Right ventricle myocardium inferior (tissue), 1 donor: ENCODE results near the gene PHEX. TPM values are rescaled to one million over a fixed set of nuclear protein-coding genes. Genes with fewer than 3 reads are reported as not detected.
A peak's percentile ranks its signal among the peaks of the same experiment; 100 is the strongest.

Experiments used
- ATAC-seq: fragments of 200-7000 bp; cut with Tn5 transposase; one replicate; pipeline ENCODE4 v1.9.1; 2020; ENCODE audit warnings: mild to moderate bottlenecking, moderate library complexity
- DNase-seq: peaks from one replicate; pipeline ENCODE4 v3.0.0; 2021; ENCODE audit errors: missing footprints
- intact Hi-C: fragments of 100-400 bp; cut with DNase I; formaldehyde crosslinking; loops from one replicate; pipeline ENCODE4 v1.11.0; 2022
- long read RNA-seq: library from polyadenylated mRNA; unstranded; transcript quantifications from one replicate; pipeline ENCODE4 v2.0.0, GENCODE V29; 2021
- total RNA-seq: library from RNA; stranded (reverse); fragmentation: NEBNext Ultra II Directional; extraction: Animal tissue kit (Norgen Biotek cat#: 25700); gene quantifications from one replicate; pipeline ENCODE4 v1.2.1, GENCODE V29; 2021
- donor health status: DM: no; HTN: yes; CAD: no; lungs with severe emphysema.

Gene PHEX
- 0.08 TPM for total RNA-seq
- long read RNA-seq, result 0 reads

GRCh38 chrX:22032084-22032483, at the start of gene PHEX:
TSS of gene PHEX (plus strand) at chrX:22032325. CDS start at chrX:22033006, 681 bp downstream.
- DNase-seq, result no peak
- intact Hi-C loops, result no loop called here
- no peak for ATAC-seq

GRCh38 chrX:21985332-21985777, 46.8 kb upstream of the PHEX start:
- ATAC-seq (peak; percentile 81), DNase-seq (no peak)
- intact Hi-C loops, result loop anchor here (5.0 to 10.0 kb wide), 2 partner anchors 1569 to 1632 kb away; no protein-coding TSS in a partner anchor

- no peak for ATAC-seq
- DNase-seq, result no peak
- intact Hi-C loops, result loop anchor here (5.0 to 10.0 kb wide), 2 partner anchors 1568 to 1631 kb away; no protein-coding TSS in a partner anchor
These were observed 45.5 kb upstream of the PHEX start for GRCh38 chrX:21986596-21986995.

- no peak for DNase-seq
- ATAC-seq, result no peak
- intact Hi-C loops, result loop anchor here (5.0 to 10.0 kb wide), 2 partner anchors 1565 to 1628 kb away; no protein-coding TSS in a partner anchor
These were observed 42.7 kb upstream of the PHEX start for GRCh38 chrX:21989384-21989783.

GRCh38 chrX:21990832-21991231, 41.3 kb upstream of the PHEX start:
- intact Hi-C loops, result no loop called here
- ATAC-seq, result no peak

GRCh38 chrX:21991504-21991903, 40.6 kb upstream of the PHEX start:
- DNase-seq, result no peak
- intact Hi-C loops, result no loop called here

More at GRCh38 chrX:21990832-21991231, 41.3 kb upstream of the PHEX start:
- no peak for DNase-seq

GRCh38 chrX:21993265-21993664, 38.9 kb upstream of the PHEX start:
- intact Hi-C loops, result no loop called here
- DNase-seq, result peak; percentile 69
- ATAC-seq, result no peak

More at GRCh38 chrX:21991504-21991903, 40.6 kb upstream of the PHEX start:
- no peak for ATAC-seq

- ATAC-seq, result peak; percentile 48
- intact Hi-C loops, result no loop called here
- peak; percentile 22 for DNase-seq
These were observed 35.2 kb upstream of the PHEX start for GRCh38 chrX:21996872-21997455.

GRCh38 chrX:21998037-21998436, 34.1 kb upstream of the PHEX start:
- no peak for DNase-seq
- ATAC-seq, result no peak
- intact Hi-C loops, result no loop called here

GRCh38 chrX:22004866-22005265, 27.3 kb upstream of the PHEX start:
- intact Hi-C loops, result no loop called here
- DNase-seq, result peak; percentile 44

GRCh38 chrX:22012051-22012450, 20.1 kb upstream of the PHEX start:
- intact Hi-C loops, result no loop called here
- DNase-seq (no peak), ATAC-seq (no peak)

More at GRCh38 chrX:22004866-22005265, 27.3 kb upstream of the PHEX start:
- no peak for ATAC-seq

GRCh38 chrX:22012931-22013330, 19.2 kb upstream of the PHEX start:
- intact Hi-C loops, result no loop called here
- no peak for ATAC-seq
- no peak for DNase-seq

- intact Hi-C loops, result no loop called here
- no peak for ATAC-seq
- DNase-seq, result no peak
These were observed 16.9 kb upstream of the PHEX start for GRCh38 chrX:22015139-22015750.

- intact Hi-C loops, result no loop called here
- no peak for DNase-seq
- no peak for ATAC-seq
These were observed 10.3 kb upstream of the PHEX start for GRCh38 chrX:22021751-22022324.

- no peak for ATAC-seq
- no peak for DNase-seq
- intact Hi-C loops, result no loop called here
These were observed 7.5 kb upstream of the PHEX start for GRCh38 chrX:22024577-22024976.

GRCh38 chrX:22025751-22026150, 6.4 kb upstream of the PHEX start:
- ATAC-seq (no peak), DNase-seq (no peak)
- intact Hi-C loops, result no loop called here

GRCh38 chrX:22026731-22027130, 5.4 kb upstream of the PHEX start:
- intact Hi-C loops, result no loop called here
- no peak for DNase-seq
- ATAC-seq, result no peak

GRCh38 chrX:22032506-22032905, 381 bp downstream of the PHEX start:
- intact Hi-C loops, result no loop called here
- ATAC-seq (no peak), DNase-seq (no peak)

GRCh38 chrX:22033818-22034217, 1.7 kb downstream of the PHEX start:
- intact Hi-C loops, result no loop called here
- ATAC-seq (no peak), DNase-seq (no peak)

GRCh38 chrX:22035236-22035635, 3.1 kb downstream of the PHEX start:
- ATAC-seq, result no peak
- intact Hi-C loops, result no loop called here

More at GRCh38 chrX:22035236-22035635, 3.1 kb downstream of the PHEX start:
- DNase-seq, result no peak
